Activated CD4-positive, alpha-beta memory T cell treated with anti-CD3 and anti-CD28 coated beads, Interleukin-2, amount 10 ng/mL, durations not matched to agents 7 days and 5 days (primary cell): ENCODE measurements around the gene TMTC1. TPM values are rescaled to one million over a fixed set of nuclear protein-coding genes. Genes with fewer than 3 reads are reported as not detected.

ENCODE experiments used
- CTCF ChIA-PET: fragments of 350-600 bp; sonication (Branson Sonifier 250); formaldehyde crosslinking; loops from one replicate; lab custom pipeline; 2021; ENCODE audit warnings: antibody characterized with exemption, inconsistent platforms; lab: Charles Lee
- POLR2A ChIA-PET: fragments of 350-600 bp; sonication (Branson Sonifier 250); formaldehyde crosslinking; loops from one replicate; lab custom pipeline; 2021; ENCODE audit warnings: antibody characterized with exemption; lab: Charles Lee
- DNase-seq: peaks from one replicate; pipeline ENCODE4 v3.0.0-alpha.2; 2020
- H3K27ac Mint-ChIP-seq: one replicate; pipeline ENCODE4 v1.8.0; 2021; ENCODE audit warnings: mild to moderate bottlenecking, mixed read lengths
- H3K27me3 Mint-ChIP-seq: one replicate; pipeline ENCODE4 v1.8.0; 2021; ENCODE audit warnings: mixed read lengths
- H3K36me3 Mint-ChIP-seq: one replicate; pipeline ENCODE4 v1.8.0; 2021; ENCODE audit warnings: low read depth, mixed read lengths
- H3K4me1 Mint-ChIP-seq: one replicate; pipeline ENCODE4 v1.8.0; 2021; ENCODE audit warnings: mixed read lengths
- H3K4me3 Mint-ChIP-seq: one replicate; pipeline ENCODE4 v1.8.0; 2021; ENCODE audit warnings: mild to moderate bottlenecking, mixed read lengths
- H3K9me3 Mint-ChIP-seq: one replicate; pipeline ENCODE4 v1.8.0; 2021; ENCODE audit warnings: mixed read lengths
- total RNA-seq, 2 experiments: library from RNA; stranded (reverse); gene quantifications; one replicate each; pipeline ENCODE4 v1.2.3, GENCODE V29; 2021

TMTC1 gene
- total RNA-seq, 2 experiments from 2014 or later = 0.63 to 0.93 TPM

DNA sequence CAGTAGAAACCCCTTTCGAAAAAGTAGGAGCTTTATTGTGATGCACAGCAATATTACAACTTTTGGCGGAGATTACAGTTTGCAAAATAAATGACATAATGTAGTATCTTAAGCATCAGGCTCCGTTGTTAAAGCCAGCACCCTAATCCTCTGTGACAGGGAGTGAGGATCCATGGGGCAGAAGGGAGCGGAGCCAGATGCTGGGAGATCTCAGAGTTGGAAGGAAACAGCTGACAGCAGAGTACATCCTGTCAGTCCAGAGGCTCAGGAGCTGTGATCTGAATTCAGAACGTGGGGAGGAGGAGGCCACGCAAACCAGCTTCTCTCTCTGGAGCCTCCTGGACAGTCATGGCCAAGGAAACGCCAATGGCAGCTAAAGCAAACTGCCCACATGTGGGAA, 55.7 kb downstream of the TMTC1 start:
- H3K36me3 Mint-ChIP-seq = no peaks in the 10 kb centered on the region
- CTCF ChIA-PET = no interaction called here

GRCh38 chr12:29726741-29727348, 56.9 kb downstream of the TMTC1 start:
- no peaks in the 10 kb centered on the region for H3K36me3 Mint-ChIP-seq
- no peaks in the 10 kb centered on the region for H3K4me1 Mint-ChIP-seq
- ChIA-PET POLR2A (no interaction called here), CTCF (no interaction called here)
- no peak overlapping the region for H3K27ac Mint-ChIP-seq
- no peaks in the 10 kb centered on the region for H3K9me3 Mint-ChIP-seq
- H3K4me3 Mint-ChIP-seq = no peak overlapping the region
- no peak for DNase-seq
- no peaks in the 10 kb centered on the region for H3K27me3 Mint-ChIP-seq

More for the DNA sequence above, 55.7 kb downstream of the TMTC1 start:
- DNase-seq = no peak
- no peaks in the 10 kb centered on the region for H3K27me3 Mint-ChIP-seq
- no peak overlapping the region for H3K4me3 Mint-ChIP-seq
- H3K27ac Mint-ChIP-seq = no peak overlapping the region
- H3K9me3 Mint-ChIP-seq = no peaks in the 10 kb centered on the region
- H3K4me1 Mint-ChIP-seq = peaks cover 2% of the 10 kb centered on the region
- POLR2A ChIA-PET = no interaction called here

- no peak for DNase-seq
- no peaks in the 10 kb centered on the region for H3K4me1 Mint-ChIP-seq
- POLR2A ChIA-PET = no interaction called here
- H3K9me3 Mint-ChIP-seq = no peaks in the 10 kb centered on the region
- no peaks in the 10 kb centered on the region for H3K36me3 Mint-ChIP-seq
- H3K27me3 Mint-ChIP-seq = no peaks in the 10 kb centered on the region
- H3K4me3 Mint-ChIP-seq = no peak overlapping the region
- CTCF ChIA-PET = no interaction called here
- H3K27ac Mint-ChIP-seq = no peak overlapping the region
These were observed 57.4 kb downstream of the TMTC1 start for GRCh38 chr12:29726321-29726692.

DNA sequence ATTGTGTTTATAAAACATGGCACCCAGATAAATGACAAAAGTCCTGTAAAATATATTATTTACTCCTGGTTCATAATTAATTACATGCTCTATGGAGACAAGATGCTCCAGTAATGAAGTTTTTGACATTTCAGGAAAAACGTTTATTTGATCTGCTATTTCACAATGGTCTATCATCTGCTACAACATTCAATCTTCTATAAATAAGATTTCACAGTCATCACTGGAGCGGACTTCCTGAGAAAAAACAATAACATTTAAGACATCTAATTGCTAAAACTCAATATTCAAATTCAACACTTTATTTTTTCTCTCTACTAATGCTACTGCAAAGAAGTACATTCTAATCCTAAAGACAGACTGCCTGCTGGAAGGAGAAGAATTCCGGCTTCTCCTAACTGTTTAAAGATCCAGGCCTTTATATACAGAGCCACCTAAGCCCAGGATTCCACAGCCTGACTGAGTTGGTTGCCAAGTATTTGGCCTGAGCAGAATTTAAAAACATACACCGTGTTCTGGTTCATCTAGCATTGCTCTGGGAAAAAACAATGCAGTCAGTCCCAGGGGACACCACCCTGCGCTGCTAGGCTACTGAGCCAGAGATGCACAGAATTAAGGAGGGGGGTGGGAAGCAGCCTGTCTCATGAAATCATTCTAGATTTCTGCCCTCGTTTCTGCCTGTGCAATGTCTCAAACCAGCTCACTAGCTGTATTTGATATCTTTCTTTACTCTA, 58.0 kb downstream of the TMTC1 start:
- Mint-ChIP-seq H3K36me3 (no peaks in the 10 kb centered on the region), H3K9me3 (no peaks in the 10 kb centered on the region), H3K27ac (no peak overlapping the region), H3K4me3 (no peak overlapping the region), H3K4me1 (no peaks in the 10 kb centered on the region), H3K27me3 (no peaks in the 10 kb centered on the region)
- POLR2A ChIA-PET = no interaction called here
- CTCF ChIA-PET = no interaction called here
- no peak for DNase-seq

GRCh38 chr12:29722164-29722563, 61.6 kb downstream of the TMTC1 start:
- DNase-seq = no peak
- no peak overlapping the region for H3K4me3 Mint-ChIP-seq
- H3K36me3 Mint-ChIP-seq = no peaks in the 10 kb centered on the region
- H3K27me3 Mint-ChIP-seq = no peaks in the 10 kb centered on the region
- H3K9me3 Mint-ChIP-seq = no peaks in the 10 kb centered on the region
- ChIA-PET POLR2A (no interaction called here), CTCF (no interaction called here)
- no peak overlapping the region for H3K27ac Mint-ChIP-seq
- no peaks in the 10 kb centered on the region for H3K4me1 Mint-ChIP-seq

- POLR2A ChIA-PET = no interaction called here
- Mint-ChIP-seq H3K27ac (no peak overlapping the region), H3K27me3 (no peaks in the 10 kb centered on the region), H3K4me3 (no peak overlapping the region), H3K4me1 (no peaks in the 10 kb centered on the region), H3K36me3 (no peaks in the 10 kb centered on the region), H3K9me3 (no peaks in the 10 kb centered on the region)
- DNase-seq = no peak
- CTCF ChIA-PET = no interaction called here
These were observed 64.4 kb downstream of the TMTC1 start for GRCh38 chr12:29719381-29719780.

DNA sequence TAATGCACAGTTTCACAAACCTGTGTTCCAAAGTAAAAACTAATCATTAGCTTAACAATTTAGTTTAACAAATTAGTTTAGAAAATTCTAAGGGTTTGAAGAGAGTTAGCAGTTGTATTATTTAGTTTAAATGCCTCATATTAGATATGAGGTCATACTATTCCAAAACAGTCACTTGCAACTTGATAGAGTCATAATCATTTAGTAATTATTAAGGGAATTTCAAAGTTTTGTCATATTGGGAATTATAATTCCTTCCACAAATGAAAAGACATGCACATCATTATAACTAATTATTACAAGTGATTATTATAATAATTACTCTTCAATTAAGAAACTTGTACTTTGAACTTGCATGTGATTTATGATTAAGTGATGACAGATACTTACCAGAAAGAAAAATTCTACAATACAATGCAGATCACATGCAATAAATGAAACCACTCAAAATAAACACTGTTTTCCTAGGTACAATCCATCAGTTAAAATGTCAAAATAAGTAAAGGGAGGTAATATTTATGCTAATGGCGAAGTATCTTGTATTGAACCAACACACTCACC, 66.1 kb downstream of the TMTC1 start:
- DNase-seq = no peak
- Mint-ChIP-seq H3K4me3 (no peak overlapping the region), H3K4me1 (no peaks in the 10 kb centered on the region), H3K27me3 (no peaks in the 10 kb centered on the region), H3K9me3 (no peaks in the 10 kb centered on the region), H3K27ac (no peak overlapping the region), H3K36me3 (no peaks in the 10 kb centered on the region)
- POLR2A ChIA-PET = no interaction called here
- CTCF ChIA-PET = no interaction called here

GRCh38 chr12:29714966-29715365, 68.8 kb downstream of the TMTC1 start:
- H3K27me3 Mint-ChIP-seq = no peaks in the 10 kb centered on the region
- no peak overlapping the region for H3K4me3 Mint-ChIP-seq
- POLR2A ChIA-PET = no interaction called here
- H3K27ac Mint-ChIP-seq = no peak overlapping the region
- H3K4me1 Mint-ChIP-seq = no peaks in the 10 kb centered on the region
- DNase-seq = no peak
- H3K9me3 Mint-ChIP-seq = no peaks in the 10 kb centered on the region
- CTCF ChIA-PET = no interaction called here
- H3K36me3 Mint-ChIP-seq = no peaks in the 10 kb centered on the region

- no peaks in the 10 kb centered on the region for H3K4me1 Mint-ChIP-seq
- H3K27me3 Mint-ChIP-seq = no peaks in the 10 kb centered on the region
- H3K9me3 Mint-ChIP-seq = no peaks in the 10 kb centered on the region
- H3K4me3 Mint-ChIP-seq = no peak overlapping the region
- H3K27ac Mint-ChIP-seq = no peak overlapping the region
- DNase-seq = no peak
- CTCF ChIA-PET = no interaction called here
- POLR2A ChIA-PET = no interaction called here
- no peaks in the 10 kb centered on the region for H3K36me3 Mint-ChIP-seq
These were observed 70.0 kb downstream of the TMTC1 start for GRCh38 chr12:29713729-29714128.

DNA sequence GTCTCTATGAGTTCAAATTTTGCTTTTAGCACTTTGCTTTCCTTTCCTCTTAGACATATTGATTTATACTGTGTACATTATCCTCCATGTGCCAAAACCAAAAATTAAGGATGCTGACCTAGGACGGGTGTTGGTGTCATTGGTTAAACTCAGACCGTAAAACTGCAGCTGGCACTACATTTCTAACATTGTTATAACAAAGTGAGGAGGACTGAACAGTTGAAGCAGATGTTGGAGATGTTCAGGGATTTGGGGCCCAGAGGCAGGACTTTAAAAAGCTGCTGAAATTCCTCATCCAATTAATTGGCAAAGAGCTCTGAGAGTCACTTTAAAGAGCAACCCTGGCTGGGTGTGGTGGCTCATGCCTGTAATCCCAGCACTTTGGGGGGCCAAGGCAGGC, 72.4 kb downstream of the TMTC1 start:
- Mint-ChIP-seq H3K27ac (no peak overlapping the region), H3K36me3 (no peaks in the 10 kb centered on the region), H3K27me3 (no peaks in the 10 kb centered on the region), H3K4me1 (no peaks in the 10 kb centered on the region), H3K9me3 (no peaks in the 10 kb centered on the region), H3K4me3 (no peak overlapping the region)
- DNase-seq = no peak
- ChIA-PET CTCF (no interaction called here), POLR2A (no interaction called here)

DNA sequence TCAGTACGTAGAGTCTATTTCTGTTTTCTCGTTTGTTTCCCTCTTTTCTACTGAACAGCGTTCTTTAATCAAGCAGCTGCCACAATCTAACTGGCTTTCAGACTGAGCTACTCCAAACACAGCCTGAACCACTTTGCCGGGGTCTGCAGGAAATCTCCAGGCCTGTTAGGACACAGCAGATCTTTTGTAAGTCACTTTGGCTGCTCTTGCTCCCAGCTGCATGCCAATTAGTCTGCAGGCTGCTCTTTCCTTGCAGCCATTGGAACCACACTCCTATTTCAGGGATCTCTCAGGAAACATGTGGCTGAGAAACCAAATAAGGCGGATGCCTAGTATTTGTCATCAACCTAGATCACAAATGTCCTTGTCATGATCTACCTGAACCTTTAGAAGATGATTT, 73.6 kb downstream of the TMTC1 start:
- Mint-ChIP-seq H3K36me3 (no peaks in the 10 kb centered on the region), H3K27ac (no peak overlapping the region), H3K4me1 (no peaks in the 10 kb centered on the region), H3K4me3 (no peak overlapping the region), H3K27me3 (no peaks in the 10 kb centered on the region), H3K9me3 (no peaks in the 10 kb centered on the region)
- CTCF ChIA-PET = no interaction called here
- no peak for DNase-seq
- POLR2A ChIA-PET = no interaction called here

GRCh38 chr12:29709496-29710040, 74.2 kb downstream of the TMTC1 start:
- ChIA-PET POLR2A (no interaction called here), CTCF (no interaction called here)
- no peak overlapping the region for H3K27ac Mint-ChIP-seq
- H3K27me3 Mint-ChIP-seq = no peaks in the 10 kb centered on the region
- H3K4me3 Mint-ChIP-seq = no peak overlapping the region
- no peaks in the 10 kb centered on the region for H3K9me3 Mint-ChIP-seq
- H3K4me1 Mint-ChIP-seq = no peaks in the 10 kb centered on the region
- DNase-seq = no peak
- no peaks in the 10 kb centered on the region for H3K36me3 Mint-ChIP-seq

- CTCF ChIA-PET = no interaction called here
- H3K27ac Mint-ChIP-seq = no peak overlapping the region
- no peaks in the 10 kb centered on the region for H3K4me1 Mint-ChIP-seq
- H3K9me3 Mint-ChIP-seq = no peaks in the 10 kb centered on the region
- no peaks in the 10 kb centered on the region for H3K27me3 Mint-ChIP-seq
- POLR2A ChIA-PET = no interaction called here
- H3K4me3 Mint-ChIP-seq = no peak overlapping the region
- no peak for DNase-seq
- no peaks in the 10 kb centered on the region for H3K36me3 Mint-ChIP-seq
These were observed 74.7 kb downstream of the TMTC1 start for GRCh38 chr12:29709054-29709453.

DNA sequence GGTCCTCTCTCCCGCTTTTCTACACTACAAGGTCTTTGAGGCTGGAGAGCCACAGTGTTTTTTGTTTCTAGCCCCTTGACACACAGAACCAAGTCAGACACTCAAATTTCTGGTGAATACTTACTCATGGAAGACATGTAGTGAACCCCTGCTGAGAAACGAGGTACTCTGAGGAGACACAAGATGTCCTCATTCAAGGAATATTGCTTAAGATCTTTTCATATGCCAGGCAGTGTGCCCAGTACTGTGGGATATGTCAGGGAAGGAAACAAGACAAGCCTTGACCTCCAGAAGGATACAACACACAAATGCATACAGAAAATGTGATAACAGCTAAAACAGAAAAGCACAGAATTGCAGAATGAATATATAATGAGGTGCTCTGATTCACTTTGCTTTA, 75.9 kb downstream of the TMTC1 start:
- Mint-ChIP-seq H3K4me1 (no peaks in the 10 kb centered on the region), H3K27me3 (no peaks in the 10 kb centered on the region), H3K36me3 (no peaks in the 10 kb centered on the region), H3K27ac (no peak overlapping the region), H3K4me3 (no peak overlapping the region), H3K9me3 (no peaks in the 10 kb centered on the region)
- no peak for DNase-seq
- CTCF ChIA-PET = no interaction called here
- POLR2A ChIA-PET = no interaction called here
